HG03565 (cell line): Measurements from ENCODE around the gene MRRF.

Experiments
- ATAC-seq: cut with Tn5 transposase; IDR thresholded peaks from one replicate; pipeline ENCODE4 v1.9.1; 2021; ENCODE audit warnings: mild to moderate bottlenecking, moderate library complexity; ENCODE audit not compliant: unreplicated experiment

The MRRF gene

GRCh38 chr9:122377241-122378164 is 112.8 kb downstream of the MRRF start:
- ATAC-seq: no peak

GRCh38 chr9:122378236-122378635 is 113.6 kb downstream of the MRRF start:
- ATAC-seq: no peak

- no peak for ATAC-seq
These were observed 114.7 kb downstream of the MRRF start for GRCh38 chr9:122379340-122379739.

GRCh38 chr9:122380293-122380692 is 115.6 kb downstream of the MRRF start:
- ATAC-seq: no peak
